Astrocyte (in vitro differentiated cells and primary cell): ENCODE data around the gene FANCE. TPM values are rescaled to one million over a fixed set of nuclear protein-coding genes. Genes with fewer than 3 reads are reported as not detected.

Source experiments
- DNase-seq: peaks from one replicate; pipeline ENCODE4 v3.0.0-alpha.2; 2010; ENCODE audit warnings: low read depth
- FAIRE-seq: peaks from 2 replicates; lab custom pipeline; 2011; peaks lifted over from hg19 to GRCh38; lab: Jason Lieb, UNC
- H2AFZ ChIP-seq: 2 replicates; pipeline ENCODE4 v1.6.0; 2012; ENCODE audit warnings: low read depth, low read length, inconsistent platforms
- H3K27ac ChIP-seq: 2 replicates; pipeline ENCODE4 v1.5.1; 2011; ENCODE audit warnings: low read depth, low read length, inconsistent platforms
- H3K27me3 ChIP-seq: 2 replicates; pipeline ENCODE4 v1.6.0; 2011; ENCODE audit warnings: low read length, inconsistent platforms; ENCODE audit not compliant: insufficient read depth
- H3K36me3 ChIP-seq: 2 replicates; pipeline ENCODE4 v1.5.1; 2011; ENCODE audit warnings: low read length, inconsistent platforms; ENCODE audit not compliant: insufficient read depth
- H3K4me1 ChIP-seq: 2 replicates; pipeline ENCODE4 v1.5.1; 2011; ENCODE audit warnings: low read length, inconsistent platforms; ENCODE audit not compliant: insufficient read depth
- H3K4me2 ChIP-seq: 2 replicates; pipeline ENCODE4 v1.6.0; 2012; ENCODE audit warnings: low read length, inconsistent platforms
- H3K4me3 ChIP-seq: 2 replicates; pipeline ENCODE4 v1.5.1; 2011; ENCODE audit warnings: low read depth, mild to moderate bottlenecking, low read length, inconsistent platforms; ENCODE audit not compliant: insufficient read depth
- H3K79me2 ChIP-seq: 2 replicates; pipeline ENCODE4 v1.6.0; 2012; ENCODE audit warnings: mild to moderate bottlenecking, low read length, inconsistent platforms; ENCODE audit not compliant: insufficient read depth
- H3K9ac ChIP-seq: 2 replicates; pipeline ENCODE4 v1.6.0; 2012; ENCODE audit warnings: mild to moderate bottlenecking, low read length, inconsistent platforms
- H3K9me3 ChIP-seq: 2 replicates; pipeline ENCODE4 v1.5.1; 2012; ENCODE audit warnings: low read depth, mild to moderate bottlenecking, low read length, inconsistent platforms; ENCODE audit not compliant: insufficient read depth
- H4K20me1 ChIP-seq: 2 replicates; pipeline ENCODE4 v1.6.0; 2012; ENCODE audit warnings: low read length, inconsistent platforms; ENCODE audit not compliant: insufficient read depth
- H3K27ac Mint-ChIP-seq: one replicate; pipeline ENCODE4 v1.8.0; 2021; ENCODE audit warnings: mild to moderate bottlenecking, mixed read lengths; ENCODE audit not compliant: unreplicated experiment
- H3K27me3 Mint-ChIP-seq: one replicate; pipeline ENCODE4 v1.8.0; 2021; ENCODE audit warnings: low read depth, mixed read lengths; ENCODE audit not compliant: unreplicated experiment
- H3K36me3 Mint-ChIP-seq: one replicate; pipeline ENCODE4 v1.8.0; 2021; ENCODE audit warnings: low read depth, mixed read lengths; ENCODE audit not compliant: unreplicated experiment
- H3K4me1 Mint-ChIP-seq: one replicate; pipeline ENCODE4 v1.8.0; 2021; ENCODE audit warnings: low read depth, mixed read lengths; ENCODE audit not compliant: unreplicated experiment
- H3K4me3 Mint-ChIP-seq: one replicate; pipeline ENCODE4 v1.8.0; 2021; ENCODE audit warnings: mild to moderate bottlenecking, moderate library complexity, mixed read lengths; ENCODE audit not compliant: unreplicated experiment
- H3K9me3 Mint-ChIP-seq: one replicate; pipeline ENCODE4 v1.8.0; 2021; ENCODE audit warnings: mild to moderate bottlenecking, mixed read lengths; ENCODE audit not compliant: unreplicated experiment
- CTCF ChIP-seq: IDR thresholded peaks from 2 replicates; pipeline ENCODE4 v1.5.1; 2011; ENCODE audit warnings: low read depth, mild to moderate bottlenecking, inconsistent platforms, low read length, moderate library complexity; ENCODE audit not compliant: insufficient read depth
- EZH2 ChIP-seq: IDR thresholded peaks from 2 replicates; pipeline ENCODE4 v1.6.1; 2012; ENCODE audit warnings: mild to moderate bottlenecking, low read length, inconsistent platforms; ENCODE audit not compliant: insufficient read depth
- total RNA-seq: library from RNA; stranded (reverse); gene quantifications from 2 replicates; pipeline ENCODE4 v1.2.1, GENCODE V29; 2021

FANCE gene
- total RNA-seq, 1 donor from 2014 or later: 2.9 TPM

- peaks cover 3% of the 10 kb centered on the region for H3K36me3 Mint-ChIP-seq
- FAIRE-seq (no peak), DNase-seq (no peak)
- TF ChIP-seq CTCF (no peak), EZH2 (no peak)
- peak overlapping the region; percentile 93 for H3K9ac ChIP-seq
- peak overlapping the region; percentile 83 for H3K4me3 Mint-ChIP-seq
- H2AFZ ChIP-seq: peak overlapping the region; percentile 59
- H3K9me3 Mint-ChIP-seq: peaks cover 1% of the 10 kb centered on the region
- peak overlapping the region; percentile 51 for H3K27ac Mint-ChIP-seq
- peak overlapping the region; percentile 93 for H3K4me2 ChIP-seq
- H3K4me1 Mint-ChIP-seq: peaks cover 31% of the 10 kb centered on the region
- peak overlapping the region; percentile 63 for H3K4me3 ChIP-seq
- no peaks in the 10 kb centered on the region for H3K36me3 ChIP-seq
- peaks cover 26% of the 10 kb centered on the region for H4K20me1 ChIP-seq
- peaks cover 2% of the 10 kb centered on the region for H3K27me3 Mint-ChIP-seq
- H3K79me2 ChIP-seq: peaks cover 28% of the 10 kb centered on the region
- H3K4me1 ChIP-seq: peaks cover 40% of the 10 kb centered on the region
- H3K27me3 ChIP-seq: no peaks in the 10 kb centered on the region
- no peaks in the 10 kb centered on the region for H3K9me3 ChIP-seq
- no peak overlapping the region for H3K27ac ChIP-seq
These were observed 46.4 kb downstream of the FANCE start for GRCh38 chr6:35498422-35499067.

- DNase-seq (no peak), FAIRE-seq (no peak)
- peaks cover 3% of the 10 kb centered on the region for H3K36me3 Mint-ChIP-seq
- Histone ChIP-seq H3K79me2 (peaks cover 20% of the 10 kb centered on the region), H3K27me3 (no peaks in the 10 kb centered on the region), H3K4me2 (no peak overlapping the region), H2AFZ (no peak overlapping the region), H3K4me3 (no peak overlapping the region), H3K9ac (no peak overlapping the region), H4K20me1 (peaks cover 17% of the 10 kb centered on the region), H3K27ac (no peak overlapping the region), H3K36me3 (no peaks in the 10 kb centered on the region), H3K4me1 (peaks cover 34% of the 10 kb centered on the region), H3K9me3 (no peaks in the 10 kb centered on the region)
- peaks cover 2% of the 10 kb centered on the region for H3K27me3 Mint-ChIP-seq
- peaks cover 1% of the 10 kb centered on the region for H3K9me3 Mint-ChIP-seq
- H3K27ac Mint-ChIP-seq: no peak overlapping the region
- H3K4me3 Mint-ChIP-seq: no peak overlapping the region
- TF ChIP-seq EZH2 (no peak), CTCF (no peak)
- peaks cover 25% of the 10 kb centered on the region for H3K4me1 Mint-ChIP-seq
These were observed 47.2 kb downstream of the FANCE start for GRCh38 chr6:35499372-35499771.

GRCh38 chr6:35500782-35501181 lies 48.6 kb downstream of the FANCE start:
- TF ChIP-seq EZH2 (no peak), CTCF (no peak)
- Mint-ChIP-seq H3K9me3 (no peaks in the 10 kb centered on the region), H3K27ac (no peak overlapping the region), H3K36me3 (no peaks in the 10 kb centered on the region), H3K4me3 (peak overlapping the region; percentile 55), H3K4me1 (peaks cover 19% of the 10 kb centered on the region), H3K27me3 (peaks cover 6% of the 10 kb centered on the region)
- FAIRE-seq (no peak), DNase-seq (peak; percentile 23)
- Histone ChIP-seq H3K4me3 (no peak overlapping the region), H3K9me3 (no peaks in the 10 kb centered on the region), H2AFZ (no peak overlapping the region), H3K27ac (no peak overlapping the region), H3K4me2 (no peak overlapping the region), H3K36me3 (no peaks in the 10 kb centered on the region), H3K27me3 (no peaks in the 10 kb centered on the region), H4K20me1 (peaks cover 3% of the 10 kb centered on the region), H3K4me1 (peaks cover 20% of the 10 kb centered on the region), H3K9ac (no peak overlapping the region), H3K79me2 (peaks cover 6% of the 10 kb centered on the region)
